GM18498 (cell line): ENCODE data around the gene NMNAT3.
"Not testable (repeated sequence)": the region's sequence is repeated elsewhere in the genome, so short reads cannot be mapped to it uniquely, and the experiment has no call there.

ENCODE experiments used
- ATAC-seq: cut with Tn5 transposase; IDR thresholded peaks from one replicate; pipeline ENCODE4 v1.9.1; 2021; ENCODE audit warnings: mild to moderate bottlenecking, moderate library complexity; ENCODE audit not compliant: unreplicated experiment

NMNAT3 gene

GRCh38 chr3:139639662-139640061 lies 38.1 kb downstream of the NMNAT3 start:
- no peak for ATAC-seq

GRCh38 chr3:139638518-139638917 lies 39.3 kb downstream of the NMNAT3 start:
- ATAC-seq, result no peak

DNA sequence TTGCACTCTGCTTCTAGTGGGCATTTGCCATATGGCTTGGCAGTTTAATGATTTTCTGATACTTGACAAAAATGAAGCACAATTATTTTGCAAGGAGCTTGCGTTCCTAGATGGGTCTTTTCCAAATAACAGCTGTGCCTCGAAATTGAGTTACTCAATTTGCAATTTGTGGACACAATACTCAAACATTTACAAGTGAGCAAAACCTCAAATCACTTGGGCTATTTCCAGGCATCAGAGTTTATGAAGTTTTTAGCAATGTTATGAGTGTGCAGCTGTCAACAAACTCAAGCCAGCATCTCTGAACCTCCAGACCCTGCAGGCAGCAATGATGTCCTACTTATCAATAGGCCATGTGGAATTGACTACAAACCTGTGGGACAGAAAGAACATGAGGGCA lies 41.3 kb downstream of the NMNAT3 start:
- ATAC-seq, result no peak

GRCh38 chr3:139634111-139634635 lies 43.6 kb downstream of the NMNAT3 start:
- ATAC-seq, result no peak

- no peak for ATAC-seq
Observed at GRCh38 chr3:139633511-139633910, 44.3 kb downstream of the NMNAT3 start.

GRCh38 chr3:139630542-139630941 lies 47.2 kb downstream of the NMNAT3 start:
- ATAC-seq, result no peak

DNA sequence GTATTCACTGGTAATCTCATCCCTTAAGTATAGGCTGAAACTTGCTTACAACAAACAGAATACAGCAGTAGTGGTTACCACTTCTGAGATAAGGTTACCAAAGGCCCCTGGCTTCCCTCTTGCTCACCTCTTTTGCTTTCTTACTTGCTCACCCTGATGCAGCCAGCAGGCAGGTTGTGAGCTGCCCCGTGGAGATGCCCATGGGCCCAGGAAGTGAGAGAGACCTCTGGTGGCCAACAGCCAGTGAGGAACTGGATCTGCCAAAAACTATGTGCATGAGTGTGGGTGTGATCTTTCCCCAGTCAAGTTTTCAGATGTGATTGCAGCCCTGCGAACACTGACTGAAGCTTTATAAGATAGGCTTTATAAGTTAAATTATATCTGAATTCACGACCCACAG lies 48.7 kb downstream of the NMNAT3 start:
- peak; percentile 67 for ATAC-seq

GRCh38 chr3:139627759-139628158 lies 50.0 kb downstream of the NMNAT3 start:
- ATAC-seq, result no peak

GRCh38 chr3:139620438-139620837 lies 57.3 kb downstream of the NMNAT3 start:
- no peak for ATAC-seq

DNA sequence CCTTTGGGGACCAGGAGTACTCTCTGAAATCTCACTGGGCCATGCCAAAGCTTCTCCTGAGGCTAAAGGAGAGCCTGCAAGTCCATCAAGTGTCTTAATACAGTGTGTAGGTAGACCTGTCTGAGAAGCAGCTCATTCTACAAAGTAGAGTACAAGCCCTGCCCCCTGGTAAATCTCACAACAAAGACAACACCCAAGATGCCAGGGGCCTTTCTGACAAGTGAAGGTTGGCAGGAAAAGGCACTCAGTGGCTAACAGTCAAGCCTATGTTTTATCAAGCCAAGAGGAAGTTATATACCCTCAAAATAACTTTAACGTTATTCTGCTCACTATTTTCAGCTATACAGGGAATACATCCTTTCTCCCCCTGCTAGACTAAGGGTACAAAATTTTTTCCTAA lies 58.3 kb downstream of the NMNAT3 start:
- no peak for ATAC-seq

GRCh38 chr3:139617672-139618268 lies 60.0 kb downstream of the NMNAT3 start:
- ATAC-seq, result no peak

DNA sequence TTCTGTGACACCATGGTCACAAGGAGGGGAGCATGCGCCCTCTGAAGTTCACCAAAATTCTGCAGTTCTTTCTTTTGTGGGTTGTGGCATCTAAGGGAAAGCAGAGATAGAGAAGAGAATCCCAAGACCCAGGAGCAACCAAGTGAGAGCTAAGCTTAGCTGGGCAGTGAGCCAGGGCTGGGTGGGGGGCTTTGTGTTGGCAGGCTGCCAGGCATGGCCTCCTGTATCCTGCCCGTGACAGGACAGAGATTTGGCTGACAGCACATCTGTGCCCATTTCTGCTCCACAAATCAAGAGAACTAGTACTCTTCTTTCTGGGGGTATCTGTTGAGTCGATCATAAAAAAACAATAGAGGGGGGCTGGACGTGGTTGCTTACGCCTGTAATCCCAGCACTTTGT lies 66.2 kb downstream of the NMNAT3 start:
- no peak for ATAC-seq

GRCh38 chr3:139610886-139611285 lies 66.9 kb downstream of the NMNAT3 start:
- ATAC-seq, result no peak

DNA sequence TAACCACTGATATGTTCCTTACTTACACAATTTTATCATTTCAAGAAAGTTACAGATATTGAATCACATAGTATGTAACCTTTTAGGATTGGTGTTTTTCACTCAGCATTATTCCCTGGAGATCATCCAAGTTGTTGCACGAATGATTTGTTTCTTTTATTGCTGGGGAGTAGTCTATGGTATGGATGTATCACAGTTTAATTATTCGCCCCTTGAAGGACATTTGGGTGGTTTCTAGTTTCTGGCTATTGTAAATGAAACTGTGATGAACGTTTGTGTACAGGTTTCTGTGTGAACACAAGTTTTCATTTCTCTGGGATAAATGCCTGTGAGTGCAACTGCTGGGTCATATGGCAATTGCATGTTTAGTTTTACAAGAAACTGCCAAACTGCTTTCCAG lies 68.8 kb downstream of the NMNAT3 start:
- no peak for ATAC-seq

- ATAC-seq, result no peak
Observed at GRCh38 chr3:139608108-139608380, 69.7 kb downstream of the NMNAT3 start.

- ATAC-seq, result no peak
Observed at GRCh38 chr3:139607257-139608107, 70.3 kb downstream of the NMNAT3 start.

DNA sequence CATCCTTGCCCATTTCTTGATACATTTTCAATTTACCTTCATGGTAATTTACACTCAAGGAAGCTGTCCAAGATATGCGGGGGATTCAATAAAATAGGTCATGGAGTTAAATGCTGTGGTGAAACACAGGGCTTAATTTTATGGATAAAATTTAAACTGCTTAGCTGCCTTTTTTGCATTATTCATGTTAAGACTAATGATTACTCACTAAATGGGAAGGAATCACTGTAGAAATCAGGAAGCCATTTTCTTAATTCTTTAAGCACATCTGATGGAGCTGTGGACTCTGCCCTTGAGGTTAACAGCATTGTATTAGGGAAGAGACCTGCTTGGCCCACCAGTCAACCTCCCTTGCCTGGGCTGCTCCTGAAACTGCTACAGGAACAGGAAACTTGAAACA lies 75.8 kb downstream of the NMNAT3 start:
- no peak for ATAC-seq

GRCh38 chr3:139601191-139601961 lies 76.4 kb downstream of the NMNAT3 start:
- ATAC-seq, result no peak

DNA sequence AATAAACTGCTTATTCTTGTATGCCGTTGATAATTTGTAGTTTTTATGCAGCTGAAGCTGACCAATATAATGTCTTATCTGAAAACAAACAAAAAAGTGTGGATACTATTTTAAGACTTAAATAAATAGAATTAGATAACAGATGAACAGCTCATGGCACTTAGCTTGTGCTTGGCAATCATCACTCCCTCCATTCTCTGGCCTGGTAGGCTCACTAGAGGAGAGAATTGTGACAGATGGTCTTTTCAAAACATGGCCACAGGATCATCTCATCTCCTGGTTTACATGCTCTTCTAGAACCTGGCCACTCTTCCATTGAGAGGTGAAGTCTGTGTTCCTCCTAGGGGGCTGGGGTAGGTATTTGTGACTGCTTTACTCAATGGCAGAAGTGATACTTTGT lies 79.8 kb downstream of the NMNAT3 start:
- no peak for ATAC-seq

DNA sequence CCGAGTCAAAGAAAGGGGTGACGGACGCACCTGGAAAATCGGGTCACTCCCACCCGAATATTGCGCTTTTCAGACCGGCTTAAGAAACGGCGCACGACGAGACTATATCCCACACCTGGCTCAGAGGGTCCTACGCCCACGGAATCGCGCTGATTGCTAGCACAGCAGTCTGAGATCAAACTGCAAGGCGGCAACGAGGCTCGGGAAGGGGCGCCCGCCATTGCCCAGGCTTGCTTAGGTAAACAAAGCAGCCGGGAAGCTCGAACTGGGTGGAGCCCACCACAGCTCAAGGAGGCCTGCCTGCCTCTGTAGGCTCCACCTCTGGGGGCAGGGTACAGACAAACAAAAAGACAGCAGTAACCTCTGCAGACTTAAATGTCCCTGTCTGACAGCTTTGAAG lies 86.6 kb downstream of the NMNAT3 start:
- ATAC-seq, result not testable (repeated sequence)

DNA sequence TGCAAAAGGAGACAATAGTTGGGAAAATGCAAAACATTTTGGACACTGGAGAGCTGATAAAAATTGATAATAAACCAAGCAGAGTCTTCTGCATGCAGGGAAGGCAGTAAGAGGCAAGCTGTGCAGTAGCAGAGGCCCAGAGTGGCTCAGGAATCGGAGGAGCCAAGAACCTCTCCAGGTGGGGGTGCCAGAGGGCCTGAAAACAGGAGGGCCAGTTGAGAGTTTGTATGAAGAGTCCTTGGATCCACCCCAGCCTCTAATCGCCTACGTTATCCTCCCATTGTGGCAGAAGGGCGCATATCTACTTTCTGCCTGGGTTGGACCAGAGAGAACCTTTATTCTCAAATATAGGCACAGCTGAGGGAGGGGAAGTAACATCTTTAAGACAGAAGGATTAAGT lies 89.3 kb downstream of the NMNAT3 start:
- no peak for ATAC-seq

GRCh38 chr3:139587797-139588196 lies 90.0 kb downstream of the NMNAT3 start:
- ATAC-seq, result no peak
